HG02763 (cell line): ENCODE measurements around the gene KCND3.
"Not testable (repeated sequence)": the region's sequence is repeated elsewhere in the genome, so short reads cannot be mapped to it uniquely, and the experiment has no call there.

Experiments
- ATAC-seq: cut with Tn5 transposase; IDR thresholded peaks from one replicate; pipeline ENCODE4 v1.9.1; 2021; ENCODE audit warnings: mild to moderate bottlenecking, moderate library complexity; ENCODE audit not compliant: unreplicated experiment

KCND3 gene

DNA sequence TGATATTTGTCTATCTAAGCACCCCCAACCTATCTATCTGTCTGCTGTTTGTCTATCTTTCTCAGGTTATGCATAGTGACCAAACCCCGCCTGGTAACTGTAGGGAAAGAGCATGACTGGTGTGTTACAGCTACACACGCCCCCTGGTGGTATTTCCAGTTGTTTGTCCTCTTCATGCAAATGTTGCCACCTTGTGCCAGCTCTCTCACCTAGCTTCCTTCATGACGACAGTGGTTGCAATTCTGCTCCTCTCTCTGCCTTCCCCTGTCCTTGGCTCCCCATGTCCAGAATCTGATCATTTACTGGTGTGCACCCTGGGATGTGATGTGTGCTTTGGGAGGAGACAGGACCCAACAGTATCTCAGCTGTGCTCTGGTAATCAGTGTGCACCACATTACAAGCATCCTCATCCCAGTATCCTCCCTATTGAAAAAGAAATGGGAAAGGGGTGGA lies 242.2 kb downstream of the KCND3 start:
- no peak for ATAC-seq

DNA sequence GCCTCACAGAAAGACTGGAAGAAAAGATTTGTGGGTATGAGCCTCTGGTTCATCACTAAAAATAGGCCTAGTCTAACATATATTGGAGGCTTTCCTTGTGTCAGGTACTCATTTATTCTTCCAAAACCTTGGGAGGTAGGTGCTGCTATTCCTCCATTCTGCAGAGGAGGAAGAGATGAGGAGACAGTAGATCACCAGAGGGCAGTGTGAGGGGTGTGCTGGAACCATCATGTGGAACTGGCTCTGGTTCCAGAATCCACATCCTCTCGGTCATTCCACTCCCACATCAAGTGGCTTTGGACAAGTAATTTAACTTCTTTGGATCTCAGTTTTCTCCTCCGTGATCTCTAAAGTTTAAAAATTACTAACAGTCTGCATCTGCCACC lies 242.9 kb downstream of the KCND3 start:
- ATAC-seq, result no peak

GRCh38 chr1:111745675-111746613 lies 243.5 kb downstream of the KCND3 start:
- no peak for ATAC-seq

DNA sequence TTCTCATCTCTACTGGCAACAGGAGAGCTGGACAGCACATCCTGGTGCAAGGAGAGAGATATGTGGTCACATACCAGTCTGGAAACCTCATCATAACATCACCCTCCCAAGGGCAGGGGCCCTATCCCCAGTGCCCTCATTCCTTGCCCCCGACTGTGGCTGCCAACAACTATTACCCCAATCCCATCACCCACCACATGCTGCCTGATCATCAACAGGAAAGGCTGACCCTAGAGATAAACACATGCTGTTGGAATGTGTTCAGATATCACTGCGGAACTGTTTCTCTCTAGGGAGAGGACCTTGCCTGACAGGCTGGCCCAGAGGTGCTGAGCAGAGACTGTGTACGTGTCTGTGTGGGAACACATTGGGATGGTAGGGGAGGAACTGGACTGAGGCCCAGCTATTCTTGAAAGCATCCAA lies 245.8 kb downstream of the KCND3 start:
- no peak for ATAC-seq

- no peak for ATAC-seq
These were observed 246.4 kb downstream of the KCND3 start for GRCh38 chr1:111742938-111743549.

DNA sequence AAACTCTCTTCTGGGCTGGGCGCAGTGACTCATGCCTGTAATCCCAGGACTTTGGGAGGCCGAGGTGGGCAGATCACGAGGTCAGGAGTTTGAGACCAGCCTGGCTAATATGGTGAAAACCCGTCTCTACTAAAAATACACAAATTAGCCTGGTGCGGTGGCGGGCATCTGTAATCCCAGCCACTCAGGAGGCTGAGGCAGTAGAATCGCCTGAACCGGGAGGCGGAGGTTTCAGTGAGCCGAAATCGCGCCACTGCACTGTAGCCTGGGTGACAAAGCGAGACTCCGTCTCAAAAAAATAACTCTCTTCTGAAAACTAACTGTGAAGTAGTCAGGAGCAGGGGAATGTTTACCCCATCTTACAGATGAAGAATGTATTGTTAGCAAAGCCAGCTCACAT lies 247.2 kb downstream of the KCND3 start:
- not testable (repeated sequence) for ATAC-seq

- no peak for ATAC-seq
These were observed 249.3 kb downstream of the KCND3 start for GRCh38 chr1:111739925-111740765.

DNA sequence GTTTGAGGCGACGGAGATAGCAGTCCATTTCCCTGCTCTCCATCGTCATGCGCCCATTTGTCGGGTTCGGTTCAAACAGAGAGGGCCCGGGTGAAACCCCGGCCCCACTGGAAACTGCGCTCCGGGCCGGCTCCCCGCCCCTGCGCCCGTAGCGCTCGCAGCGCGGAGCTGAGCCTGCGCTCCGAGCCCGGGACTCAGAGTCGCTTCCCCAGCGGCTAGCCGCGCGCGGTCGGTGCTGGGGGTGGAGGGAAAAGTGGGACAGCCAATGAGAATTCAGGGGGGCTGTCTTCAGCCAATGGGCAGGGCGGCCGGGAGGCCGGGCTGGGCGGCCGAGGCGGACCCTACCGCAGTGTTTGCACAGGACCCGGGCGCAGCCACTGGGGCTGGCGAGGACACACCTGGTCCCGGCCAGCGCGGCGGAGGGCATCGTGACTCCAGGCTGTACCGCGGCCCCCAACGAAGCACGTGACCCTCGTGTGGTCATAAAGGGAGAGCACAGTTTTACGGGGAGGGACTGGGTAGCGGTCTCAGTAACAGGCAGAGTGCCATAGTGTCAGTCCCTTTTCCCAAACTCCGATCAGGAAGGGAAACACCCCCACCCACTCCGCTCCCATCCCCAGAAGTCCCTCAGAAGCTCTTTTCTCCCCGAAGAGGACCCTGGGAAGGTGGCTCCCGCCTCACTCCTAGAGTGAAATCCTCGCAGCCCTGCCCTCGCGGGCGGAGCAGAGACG lies 250.1 kb downstream of the KCND3 start, which contains the start of gene INKA2:
Gene INKA2, minus strand, starts transcription at position 202 of the 731 bp plus-strand sequence. Its CDS starts 153 bp downstream, at position 49.
- peak; percentile 77 for ATAC-seq

DNA sequence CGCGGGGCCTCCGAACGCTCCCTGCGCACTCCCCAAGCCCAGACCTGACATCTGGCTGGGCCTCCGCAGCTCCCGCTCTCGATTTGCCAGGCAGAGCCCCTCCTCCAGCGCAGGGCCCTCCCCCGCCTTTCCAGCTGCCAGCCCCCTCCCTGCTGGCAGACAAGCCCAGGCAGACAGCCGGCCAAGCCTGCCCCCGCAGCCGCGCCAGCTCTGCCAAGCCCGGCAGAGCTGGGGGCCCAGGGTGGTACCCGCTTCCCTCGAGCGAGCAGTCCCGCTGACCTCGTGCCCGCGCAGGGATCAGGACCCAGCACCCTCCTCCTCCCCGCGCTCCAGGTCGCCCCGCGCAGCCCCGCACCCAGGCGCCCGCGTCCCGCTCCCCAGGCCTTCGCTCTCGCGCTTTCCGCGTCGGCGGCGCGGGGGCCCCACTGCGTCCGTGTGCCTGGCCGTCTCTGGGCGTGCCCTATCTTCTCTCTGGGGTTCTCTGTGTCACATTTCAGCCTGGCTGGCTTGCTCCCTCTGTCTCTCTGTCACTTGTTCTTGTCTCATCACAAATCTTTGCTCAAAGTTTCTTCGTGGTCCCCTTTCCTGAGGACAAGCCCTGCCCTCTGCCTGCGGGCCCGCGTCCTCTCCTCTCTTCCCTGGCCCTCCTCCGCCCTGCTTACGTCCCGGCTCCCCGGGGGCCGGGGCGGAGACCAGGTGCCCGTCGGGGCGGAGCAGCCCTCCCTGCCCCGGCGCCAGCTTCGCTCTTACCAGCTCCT lies 250.9 kb downstream of the KCND3 start:
- ATAC-seq, result peak; percentile 35

GRCh38 chr1:111738133-111738435 lies 251.4 kb downstream of the KCND3 start:
- no peak for ATAC-seq

DNA sequence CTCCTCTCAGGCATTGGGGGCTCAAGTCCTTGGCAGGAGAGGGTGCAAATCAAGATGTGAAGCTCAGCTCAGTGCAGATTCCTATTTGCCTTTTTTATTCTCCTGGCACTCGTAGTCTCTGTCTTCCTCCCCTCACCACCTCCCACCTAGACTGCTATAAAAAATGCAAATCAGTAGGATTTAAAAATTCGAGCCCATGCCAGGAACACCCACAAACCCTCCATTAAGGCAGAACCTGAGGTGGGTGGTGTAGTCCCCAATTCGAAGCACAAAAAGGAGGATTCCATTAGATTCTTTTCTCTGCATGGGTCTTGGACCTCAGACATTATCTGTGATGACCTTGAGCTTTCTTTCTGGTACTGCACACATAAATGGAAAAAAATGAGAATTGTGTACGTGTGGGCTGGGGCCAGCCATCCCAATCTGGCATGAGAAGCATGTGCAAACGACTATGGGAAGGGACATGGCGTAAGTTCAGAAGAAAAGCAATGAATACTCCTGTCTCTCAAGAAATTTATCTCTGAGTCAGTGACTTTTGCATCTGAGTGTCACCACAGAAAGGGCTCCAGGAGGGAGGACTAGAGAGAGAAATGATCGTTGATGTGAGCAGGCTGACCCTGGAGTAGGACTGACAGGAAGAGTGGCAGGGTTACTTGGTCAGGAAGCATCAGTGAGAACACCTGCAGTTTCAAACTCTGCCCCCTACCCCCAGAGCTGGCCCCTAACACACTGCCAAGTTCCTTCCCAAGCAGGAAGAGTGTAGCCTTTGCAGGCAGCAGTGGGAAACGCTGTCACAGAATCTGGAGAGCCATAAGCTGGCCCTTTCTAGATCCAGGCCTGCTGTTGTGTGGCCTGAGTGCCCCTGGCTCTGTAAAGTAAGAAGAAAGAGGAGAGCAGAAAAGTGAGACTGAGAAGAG lies 252.0 kb downstream of the KCND3 start:
- no peak for ATAC-seq

- no peak for ATAC-seq
These were observed 252.8 kb downstream of the KCND3 start for GRCh38 chr1:111736548-111737215.

- no peak for ATAC-seq
These were observed 253.5 kb downstream of the KCND3 start for GRCh38 chr1:111735858-111736544.

- no peak for ATAC-seq
These were observed 254.1 kb downstream of the KCND3 start for GRCh38 chr1:111735321-111735720.

- no peak for ATAC-seq
These were observed 254.6 kb downstream of the KCND3 start for GRCh38 chr1:111734856-111735255.

DNA sequence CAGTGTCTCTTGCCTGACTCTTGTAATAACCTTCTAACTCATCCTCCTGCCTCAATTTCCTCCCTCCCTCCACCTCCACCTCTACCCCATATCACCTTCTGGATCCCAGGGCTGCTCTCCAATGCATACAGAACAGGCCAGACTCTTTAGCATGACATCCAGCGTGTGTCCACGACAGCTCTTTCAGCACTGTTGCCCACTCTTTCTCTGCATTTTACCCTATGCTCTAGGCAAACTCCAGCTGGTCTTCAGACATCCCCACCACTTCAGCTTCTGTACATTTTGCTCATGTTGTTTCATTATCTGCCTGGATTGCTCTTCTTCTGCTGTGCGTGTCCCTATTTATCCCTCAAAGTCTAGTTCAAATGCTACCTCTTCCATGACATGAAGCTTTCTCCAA lies 255.0 kb downstream of the KCND3 start:
- ATAC-seq, result no peak

- ATAC-seq, result no peak
These were observed 255.5 kb downstream of the KCND3 start for GRCh38 chr1:111733992-111734341.
